ENCODE results near the gene KRT75.

KRT75 gene

DNA sequence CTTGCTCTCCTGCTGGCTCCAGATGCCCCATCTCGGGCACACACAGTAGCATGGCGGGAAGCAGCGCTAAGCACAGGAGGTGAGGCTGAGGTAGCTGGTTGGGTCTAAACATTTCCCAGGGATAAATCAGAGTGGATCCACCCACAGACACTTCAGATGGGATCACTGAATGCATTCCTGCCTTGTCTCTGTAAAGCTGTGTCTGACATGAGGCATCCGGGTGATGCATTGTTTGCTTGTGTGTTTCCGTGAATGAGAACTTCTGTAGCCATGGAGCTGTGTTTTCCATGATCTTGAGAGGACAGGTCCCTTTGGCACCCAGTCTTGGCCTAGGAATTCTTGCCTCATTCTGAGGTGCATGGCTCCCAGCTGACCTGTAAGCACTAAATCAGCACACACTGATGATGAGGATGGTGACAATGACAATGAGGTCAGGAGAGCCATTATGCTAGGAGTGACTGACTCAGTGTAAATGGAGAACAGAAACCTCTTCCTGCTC lies 6.7 kb upstream of the KRT75 start:
- H3K27ac ChIP-seq = no peak overlapping the region

DNA sequence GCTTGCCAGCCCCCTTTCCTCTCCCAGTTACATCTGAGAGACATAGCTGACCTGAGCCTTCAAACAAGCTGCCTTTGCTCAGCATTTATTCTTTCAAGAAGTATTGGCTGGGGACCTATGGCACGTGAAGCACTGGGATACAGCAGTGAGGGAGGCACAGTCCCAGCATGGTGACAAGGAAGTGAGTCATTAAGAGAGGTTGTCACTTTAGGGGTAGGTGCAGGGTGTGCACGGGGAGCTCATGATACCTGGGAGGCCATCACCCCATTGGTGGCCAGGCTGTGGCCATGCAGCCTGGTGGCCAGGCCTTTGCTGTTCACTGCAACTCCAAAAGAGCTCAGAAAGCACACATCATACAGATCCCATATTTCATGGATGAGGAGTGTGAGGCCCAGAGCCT lies 5.7 kb upstream of the KRT75 start:
- TF ChIP-seq ZFX (IDR thresholded peaks at IDR 0.05) = no peak
- TF ChIP-seq, protein P1, sequence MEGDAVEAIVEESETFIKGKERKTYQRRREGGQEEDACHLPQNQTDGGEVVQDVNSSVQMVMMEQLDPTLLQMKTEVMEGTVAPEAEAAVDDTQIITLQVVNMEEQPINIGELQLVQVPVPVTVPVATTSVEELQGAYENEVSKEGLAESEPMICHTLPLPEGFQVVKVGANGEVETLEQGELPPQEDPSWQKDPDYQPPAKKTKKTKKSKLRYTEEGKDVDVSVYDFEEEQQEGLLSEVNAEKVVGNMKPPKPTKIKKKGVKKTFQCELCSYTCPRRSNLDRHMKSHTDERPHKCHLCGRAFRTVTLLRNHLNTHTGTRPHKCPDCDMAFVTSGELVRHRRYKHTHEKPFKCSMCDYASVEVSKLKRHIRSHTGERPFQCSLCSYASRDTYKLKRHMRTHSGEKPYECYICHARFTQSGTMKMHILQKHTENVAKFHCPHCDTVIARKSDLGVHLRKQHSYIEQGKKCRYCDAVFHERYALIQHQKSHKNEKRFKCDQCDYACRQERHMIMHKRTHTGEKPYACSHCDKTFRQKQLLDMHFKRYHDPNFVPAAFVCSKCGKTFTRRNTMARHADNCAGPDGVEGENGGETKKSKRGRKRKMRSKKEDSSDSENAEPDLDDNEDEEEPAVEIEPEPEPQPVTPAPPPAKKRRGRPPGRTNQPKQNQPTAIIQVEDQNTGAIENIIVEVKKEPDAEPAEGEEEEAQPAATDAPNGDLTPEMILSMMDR (conservative IDR thresholded peaks at IDR 0.05) = no peak
- H3K27ac ChIP-seq = no peak overlapping the region

More for the DNA sequence above, 6.7 kb upstream of the KRT75 start:
- no peak for TF ChIP-seq ZFX (IDR thresholded peaks at IDR 0.05)
- TF ChIP-seq, protein P1 (conservative IDR thresholded peaks at IDR 0.05) = no peak

DNA sequence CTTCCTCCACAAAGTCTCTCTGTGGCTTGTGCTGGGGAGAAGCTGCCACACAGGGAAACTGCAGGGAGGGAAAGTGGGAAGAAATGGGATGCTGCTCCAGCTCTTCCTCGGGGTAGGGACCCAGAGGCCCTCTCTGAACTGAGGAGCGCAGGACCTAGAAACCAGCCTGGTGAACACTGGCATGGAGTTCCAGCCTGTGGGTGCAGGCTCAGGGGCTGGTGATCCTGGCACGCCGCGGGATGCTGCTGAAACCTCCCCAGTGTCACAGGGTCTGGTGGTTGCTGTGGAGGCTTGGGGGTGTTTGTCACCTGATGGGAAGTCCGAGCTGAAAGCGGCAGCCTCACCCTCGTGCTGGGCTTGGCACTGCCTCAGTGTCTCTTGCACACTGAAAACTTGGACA lies 5.2 kb upstream of the KRT75 start:
- TF ChIP-seq ZFX (IDR thresholded peaks at IDR 0.05) = no peak
- TF ChIP-seq, protein P1 (conservative IDR thresholded peaks at IDR 0.05) = no peak
- H3K27ac ChIP-seq = no peak overlapping the region

DNA sequence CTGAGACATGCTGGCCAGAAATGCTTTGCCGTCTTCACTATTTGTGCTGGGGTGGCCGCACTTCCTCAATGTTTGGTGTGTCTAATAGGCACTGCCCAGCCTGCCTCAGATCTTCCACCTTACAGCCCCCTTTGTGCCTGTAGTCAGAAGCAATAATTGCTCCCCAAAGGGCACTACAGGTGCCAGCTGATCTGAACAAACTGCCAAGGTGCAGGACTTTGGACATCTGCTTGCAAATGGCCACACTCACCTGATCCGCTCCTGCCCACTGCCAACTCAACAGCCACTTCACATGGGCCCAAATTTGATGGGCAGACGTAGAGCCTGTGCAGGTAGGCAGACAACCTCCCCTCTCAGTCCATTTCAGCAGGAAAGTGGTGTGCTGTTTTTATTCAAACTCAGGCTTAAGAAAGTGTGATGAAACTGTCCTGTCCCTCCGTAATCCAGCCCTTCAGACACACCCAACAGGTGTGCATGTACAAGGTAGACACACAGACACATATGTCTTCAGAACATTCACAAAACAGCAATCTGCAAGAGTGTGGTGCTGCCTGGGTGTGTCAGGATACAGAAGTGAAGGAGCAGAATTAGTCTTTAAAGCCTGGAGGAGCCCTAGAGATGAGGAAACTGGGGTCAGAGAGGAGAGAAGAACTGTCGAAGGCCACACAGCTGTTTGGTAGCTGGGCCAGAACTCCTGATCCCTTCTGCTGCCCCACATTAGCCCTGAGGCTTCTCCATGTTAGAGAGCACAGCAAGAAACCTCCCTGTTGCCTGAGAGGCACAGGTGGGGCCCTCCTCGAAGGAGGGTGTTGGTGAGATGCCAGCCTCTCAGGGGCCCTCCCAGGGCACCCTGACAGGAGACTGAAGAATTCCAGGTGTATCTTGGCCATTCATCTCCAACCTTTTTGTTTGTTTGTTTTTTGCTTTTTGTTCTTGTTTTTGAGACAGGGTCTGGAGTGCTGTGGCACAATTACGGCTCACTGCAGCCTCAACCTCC lies 4.4 kb upstream of the KRT75 start:
- no peak overlapping the region for H3K27ac ChIP-seq
- TF ChIP-seq, protein P1 (conservative IDR thresholded peaks at IDR 0.05) = no peak
- no peak for TF ChIP-seq ZFX (IDR thresholded peaks at IDR 0.05)

DNA sequence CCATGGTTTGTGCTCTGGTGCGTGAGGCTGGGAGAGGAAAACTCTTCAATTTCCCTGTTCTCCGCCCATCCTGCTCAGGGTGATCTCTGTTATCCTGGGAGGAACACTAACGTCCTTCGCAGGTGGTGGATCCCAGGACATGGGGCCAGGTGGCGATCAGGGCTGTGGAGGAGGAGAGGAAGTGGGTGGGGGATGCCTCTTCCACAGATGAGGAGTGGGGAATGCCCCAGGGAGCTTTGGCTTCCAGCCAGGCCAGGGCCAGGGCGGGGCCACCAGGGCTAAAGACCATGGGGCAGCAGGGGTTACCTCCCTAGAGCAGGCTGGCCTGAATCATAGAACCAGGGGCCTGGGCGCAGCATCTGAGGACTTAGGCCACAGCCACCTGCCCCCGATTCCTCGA lies 3.3 kb upstream of the KRT75 start:
- TF ChIP-seq, protein P1 (conservative IDR thresholded peaks at IDR 0.05) = no peak
- H3K27ac ChIP-seq = no peak overlapping the region

DNA sequence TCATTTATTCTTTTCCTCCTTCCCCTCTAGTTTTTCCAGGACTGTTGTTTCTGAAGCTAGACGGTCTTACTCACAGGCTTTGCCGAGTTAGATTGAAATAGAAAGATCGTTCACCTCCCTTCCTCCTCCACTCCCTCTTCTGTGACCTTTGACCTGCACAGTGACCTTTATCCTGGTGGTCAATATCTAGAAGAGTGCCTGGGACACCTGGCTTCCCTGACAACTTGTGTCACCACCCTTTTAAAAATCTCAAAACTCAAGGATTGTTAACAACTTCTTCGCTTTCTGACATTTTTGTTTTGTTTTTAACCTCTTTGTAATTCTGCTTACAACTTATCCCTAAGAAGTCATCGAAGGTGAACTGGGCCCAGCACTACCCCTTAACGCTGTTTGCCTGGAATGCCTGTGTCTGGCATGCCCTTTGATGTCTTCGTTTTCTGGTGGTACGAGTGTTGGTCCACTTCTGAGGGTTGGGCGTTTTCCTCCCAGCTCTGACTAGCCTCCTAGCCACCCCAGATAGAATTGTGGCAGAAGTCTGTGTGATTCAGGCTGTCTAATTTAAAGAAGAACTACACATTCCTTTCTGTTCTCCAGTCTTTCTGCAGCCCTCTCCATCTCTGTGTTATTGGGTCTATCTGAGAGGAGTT lies 2.8 kb upstream of the KRT75 start:
- H3K27ac ChIP-seq = no peak overlapping the region
- TF ChIP-seq, protein P1 (conservative IDR thresholded peaks at IDR 0.05) = no peak
- TF ChIP-seq ZFX (IDR thresholded peaks at IDR 0.05) = no peak
